K562 (cell line): Measurements from ENCODE around the gene MYL9. TPM values are rescaled to one million over a fixed set of nuclear protein-coding genes. Genes with fewer than 3 reads are reported as not detected.

Experiments used
- ATAC-seq: fragments of 200-7000 bp; cut with Tn5 transposase; 3 replicates; pipeline ENCODE4 v1.9.1; 2020; ENCODE audit warnings: moderate library complexity
- BruUV-seq: library from RNA; stranded (reverse); fragments of 400-500 nt; replicated peaks from 2 replicates; lab custom pipeline; 2021; lab: Mats Ljungman, UMichigan
- CTCF ChIA-PET: fragments of 300-600 bp; formaldehyde crosslinking; extraction: SDS; loops from one replicate; lab custom pipeline; 2021; ENCODE audit warnings: low intra/inter-chr PET ratio; lab: Yijun Ruan, JAX
- POLR2A ChIA-PET: fragments of 300-600, 350-650 bp; sonication (Branson Sonifier 250); formaldehyde crosslinking; extraction: SDS; loops from one replicate; lab custom pipeline; 2021; ENCODE audit warnings: antibody characterized with exemption, inconsistent platforms; lab: Yijun Ruan, JAX
- DNase-seq, 4 experiments: peaks; one replicate each; pipeline versions ENCODE4 v3.0.0 to v3.0.0-alpha.2; 2011 to 2018; ENCODE audit warnings: low spot score in 3 of 4, mixed read lengths in 3 of 4; ENCODE audit errors: extremely low read depth in 1 of 4
- FAIRE-seq: peaks from 2 replicates; lab custom pipeline; 2011; peaks lifted over from hg19 to GRCh38; lab: Jason Lieb, UNC
- H2AFZ ChIP-seq: 2 replicates; pipeline ENCODE4 v1.6.0; 2011; ENCODE audit warnings: low read depth, low read length, control low read depth, inconsistent platforms
- H3K27ac ChIP-seq: fragments of 200-600 bp; 3 replicates; pipeline ENCODE4 v1.8.0; 2011; ENCODE audit warnings: low read depth, mild to moderate bottlenecking, control low read depth, inconsistent platforms, low read length, moderate library complexity, mixed read lengths; ENCODE audit errors: extremely low read depth
- H3K27me3 ChIP-seq, 2 experiments: fragments of 300-600 bp in 1 of 2; 2 replicates in 1 of 2; 3 replicates in 1 of 2; pipeline versions ENCODE4 v1.6.0 to v1.8.0; 2011; ENCODE audit warnings: inconsistent platforms in 2 of 2, low read length in 2 of 2, mild to moderate bottlenecking in 1 of 2, mixed read lengths in 1 of 2, moderate library complexity in 1 of 2; ENCODE audit not compliant: control insufficient read depth in 2 of 2, insufficient read depth in 2 of 2
- H3K36me3 ChIP-seq: fragments of 300-600 bp; 3 replicates; pipeline ENCODE4 v1.8.0; 2011; ENCODE audit warnings: mild to moderate bottlenecking, low read length, inconsistent platforms; ENCODE audit not compliant: control insufficient read depth, insufficient read depth
- H3K4me1 ChIP-seq, 2 experiments: fragments of 200-600 bp in 1 of 2; replicated peaks in 1 of 2; 2 replicates in 1 of 2; 3 replicates in 1 of 2; pipeline versions ENCODE4 v1.5.1 to v1.8.0; 2011; ENCODE audit warnings: inconsistent platforms in 2 of 2, low read length in 2 of 2, mild to moderate bottlenecking in 1 of 2, mixed read lengths in 1 of 2, moderate library complexity in 1 of 2; ENCODE audit not compliant: control insufficient read depth in 2 of 2, insufficient read depth in 2 of 2
- H3K4me2 ChIP-seq: 2 replicates; pipeline ENCODE4 v1.6.1; 2011; ENCODE audit warnings: low read length, control low read depth, inconsistent platforms, mixed read lengths; ENCODE audit not compliant: insufficient read depth
- H3K4me3 ChIP-seq: fragments of 200-600 bp; sonication (generic), shearing (Covaris generic); 2 replicates; pipeline ENCODE4 v1.5.1; 2016; ENCODE audit warnings: control low read depth, inconsistent platforms
- H3K79me2 ChIP-seq: fragments of 200-600 bp; 3 replicates; pipeline ENCODE4 v1.8.0; 2011; ENCODE audit warnings: low read length, inconsistent platforms; ENCODE audit not compliant: control insufficient read depth, insufficient read depth
- H3K9ac ChIP-seq, 2 experiments: 2 replicates each; pipeline versions ENCODE4 v1.6.0 to v1.6.1; 2011; ENCODE audit warnings: low read depth in 2 of 2, low read length in 2 of 2, control low read depth in 1 of 2, inconsistent platforms in 1 of 2, mild to moderate bottlenecking in 1 of 2, mixed read lengths in 1 of 2; ENCODE audit not compliant: insufficient read depth in 1 of 2
- H3K9me1 ChIP-seq: one replicate; pipeline ENCODE4 v1.6.0; 2011; ENCODE audit warnings: inconsistent platforms, mild to moderate bottlenecking, low read length, moderate library complexity; ENCODE audit not compliant: control insufficient read depth, insufficient read depth
- H3K9me3 ChIP-seq: replicated peaks from 2 replicates; pipeline ENCODE4 v1.5.1; 2011; ENCODE audit warnings: low read depth, low read length, inconsistent platforms; ENCODE audit not compliant: control insufficient read depth, insufficient read depth
- H4K20me1 ChIP-seq: replicated peaks from 2 replicates; pipeline ENCODE4 v1.6.1; 2011; ENCODE audit warnings: low read length, inconsistent platforms, mixed read lengths; ENCODE audit not compliant: control insufficient read depth, insufficient read depth
- BACH1 ChIP-seq: fragments of 200-800 bp; sonication (Bioruptor generic); IDR thresholded peaks from 2 replicates; pipeline ENCODE4 v1.6.1; 2016; ENCODE audit warnings: missing genetic modification characterization, missing compliant biosample characterization
- HMG20A ChIP-seq: fragments of 450-650 bp; formaldehyde crosslinking; conservative IDR thresholded peaks from 2 replicates; pipeline ENCODE4 v1.4.0; 2020; ENCODE audit warnings: mild to moderate bottlenecking, mixed read lengths
- JUNB ChIP-seq: fragments of 450-650 bp; formaldehyde crosslinking; conservative IDR thresholded peaks from 2 replicates; pipeline ENCODE4 v1.4.0; 2020; ENCODE audit warnings: mild to moderate bottlenecking
- KAT7 ChIP-seq: sonication (generic); formaldehyde crosslinking; IDR thresholded peaks from 2 replicates; pipeline ENCODE4 v1.8.0; 2022; ENCODE audit warnings: missing genetic modification reagents, mild to moderate bottlenecking, borderline replicate concordance
- MEIS2 ChIP-seq: fragments of 450-650 bp; IDR thresholded peaks from 2 replicates; pipeline ENCODE4 v1.6.1; 2014; ENCODE audit warnings: mild to moderate bottlenecking; ENCODE audit not compliant: partially characterized antibody
- NRF1 ChIP-seq, 2 experiments: fragments of 450-650 bp; IDR thresholded peaks in 1 of 2; conservative IDR thresholded peaks in 1 of 2; 2 replicates each; pipeline ENCODE4 v1.6.1; 2014; ENCODE audit warnings: mild to moderate bottlenecking in 2 of 2
- RBM39 ChIP-seq: fragments of 200-400 bp; formaldehyde crosslinking; optimal IDR thresholded peaks from 2 replicates; pipeline ENCODE3; 2018; ENCODE audit warnings: low read depth, low read length
- SIN3B ChIP-seq: fragments of 450-650 bp; IDR thresholded peaks from 2 replicates; pipeline ENCODE4 v1.6.1; 2017; ENCODE audit warnings: low read depth, mild to moderate bottlenecking, moderate library complexity
- SPI1 ChIP-seq: IDR thresholded peaks from 2 replicates; pipeline ENCODE4 v1.6.1; 2011; ENCODE audit warnings: low read depth, low read length, control low read depth, borderline replicate concordance
- TSC22D4 ChIP-seq: fragments of 450-650 bp; IDR thresholded peaks from 2 replicates; pipeline ENCODE4 v1.6.1; 2016; ENCODE audit warnings: missing genetic modification characterization, missing biosample characterization, control low read depth
- XRCC5 ChIP-seq: fragments of 200-400 bp; formaldehyde crosslinking; IDR thresholded peaks from 2 replicates; pipeline ENCODE4 v1.6.1; 2017; ENCODE audit warnings: low read depth, mild to moderate bottlenecking, low read length
- ZNF124 ChIP-seq: sonication (generic); formaldehyde crosslinking; IDR thresholded peaks from 2 replicates; pipeline ENCODE4 v1.8.1; 2022; ENCODE audit warnings: missing genetic modification reagents
- ZNF79 ChIP-seq: fragments of 250-450 bp; sonication (Bioruptor Pico); IDR thresholded peaks from 2 replicates; pipeline ENCODE4 v1.4.0; 2020; ENCODE audit warnings: low read depth, mild to moderate bottlenecking, moderate library complexity
- WGBS: fragments of 100-300 bp; shearing (Covaris generic); methylation state at CpG from one replicate; pipeline ENCODE4 v1.1.6; 2016; ENCODE audit warnings: low coverage, mixed read lengths; ENCODE audit not compliant: insufficient coverage; ENCODE audit errors: missing lambda C conversion rate; 5-methylcytosine and 5-hydroxymethylcytosine counted together
- in situ Hi-C: fragments of 300-500 bp; cut with MboI; formaldehyde crosslinking; loops from 4 replicates; pipeline ENCODE4 v1.15.0; 2018; ENCODE audit warnings: inconsistent platforms, mixed read lengths
- intact Hi-C: fragments of 100-400 bp; cut with micrococcal nuclease; formaldehyde crosslinking; loops from 2 replicates; pipeline ENCODE4 v1.14.2; 2022
- polyA plus RNA-seq, 8 experiments: library from polyadenylated mRNA; depleted of rRNA in 4 of 8; stranded (reverse) in 5 of 8; unstranded in 3 of 8; fragments of >200 nt; fragmentation: Nextera tagmentation in 2 of 8; fragmentation: Illumina TruSeq in 1 of 8; extraction: Ambion mirVana in 2 of 8; extraction: Trizol in 1 of 8; gene quantifications; 2 replicates each; pipeline versions ENCODE4 v1.2.1 to v1.2.3, GENCODE V29; 2011 to 2014; ENCODE audit warnings: inconsistent platforms in 1 of 8, missing spikeins in 1 of 8
- total RNA-seq, 7 experiments: library from RNA; depleted of rRNA in 6 of 7; stranded (reverse); fragments of >200 nt in 6 of 7; fragmentation: Illumina TruSeq in 2 of 7; extraction: Trizol in 2 of 7; gene quantifications; 2 replicates each; pipeline versions ENCODE4 v1.2.1 to v1.2.3, GENCODE V29; 2011 to 2021; ENCODE audit warnings: low replicate concordance in 1 of 7
- TF ChIP-seq, protein P1 (sequence below): fragments of 250-450 bp; sonication (Bioruptor Pico); IDR thresholded peaks from 2 replicates; pipeline ENCODE4 v1.5.0; 2022; ENCODE audit warnings: mild to moderate bottlenecking

MYL9 gene
- total and polyA plus RNA-seq, 9 of the 15 experiments (the other 6 are each of a cell fraction or from before 2014, with no cell fraction given) = 0.11 to 3.2 (median 0.81) TPM; not detected in 1

DNA sequence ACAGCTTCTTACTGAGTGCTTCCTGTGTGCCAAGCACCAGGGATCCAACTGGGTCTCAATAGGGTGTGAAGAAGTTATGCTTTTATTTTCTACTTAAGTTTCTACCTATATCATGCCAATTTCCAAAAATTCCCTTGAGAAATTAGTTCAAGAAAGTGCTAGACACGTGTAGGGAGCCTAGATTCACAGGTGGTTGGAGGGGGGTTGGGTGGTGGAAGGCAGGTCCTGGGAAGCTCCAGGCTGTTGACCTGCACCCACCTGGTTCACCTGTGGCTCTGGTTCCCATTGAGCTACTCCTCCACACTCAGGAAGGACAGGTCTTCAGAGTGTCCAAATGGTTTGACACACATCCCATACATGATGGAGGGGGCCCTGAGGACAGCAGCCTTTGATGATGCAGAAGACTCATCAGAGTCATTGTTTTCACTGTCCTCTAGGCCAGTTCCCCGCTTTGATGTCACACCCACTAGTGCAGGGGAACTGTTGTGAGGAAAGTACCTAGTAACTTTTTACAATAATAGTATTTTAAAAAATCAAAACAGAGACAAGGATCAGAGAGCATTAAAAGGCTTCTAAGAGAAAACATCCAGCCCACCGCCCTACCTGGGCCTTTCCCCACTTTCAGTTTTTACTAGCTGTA is 39.8 kb upstream of the MYL9 start:
- Histone ChIP-seq H2AFZ (no peak overlapping the region), H3K9me3 (no peaks in the 10 kb centered on the region), H3K4me1 (peaks cover 0 to 13% of the 10 kb centered on the region in 2 experiments; a peak in 2 of 5 replicates), H4K20me1 (no peaks in the 10 kb centered on the region), H3K27me3 (no peaks in the 10 kb centered on the region), H3K4me3 (no peak overlapping the region), H3K36me3 (peaks cover 41% of the 10 kb centered on the region; the same call in 2 of the 3 replicates), H3K9me1 (peaks cover 3% of the 10 kb centered on the region), H3K9ac (no peak overlapping the region), H3K4me2 (no peak overlapping the region), H3K79me2 (no peaks in the 10 kb centered on the region), H3K27ac (no peak overlapping the region)
- POLR2A ChIA-PET = interaction anchor here (0.5 to 1.2 kb wide), 2 partner anchors 12 to 57 kb away, joined by 3 read pairs; no protein-coding TSS in a partner anchor
- in situ Hi-C loops = no loop called here
- intact Hi-C loops = no loop called here
- DNase-seq (no peak), FAIRE-seq (no peak), ATAC-seq (no peak)
- CTCF ChIA-PET = no interaction called here
- no TSS peak for BruUV-seq
- WGBS = 58% methylated on average over 3 of the region's 3 CpGs
- TF ChIP-seq ZNF124 (CRISPR knock-in tag) (no peak), JUNB (no peak), ZNF79 (CRISPR knock-in tag) (no peak), TSC22D4 (no peak), MEIS2 (no peak), XRCC5 (no peak), NRF1 (conservative IDR thresholded peaks at IDR 0.05 in 1 of 2, IDR thresholded peaks at IDR 0.05 in 1 of 2) (no peak), BACH1 (tag) (no peak), HMG20A (CRISPR knock-in tag) (no peak), KAT7 (CRISPR knock-in tag) (no peak), SPI1 (no peak), SIN3B (no peak), RBM39 (no peak)
- TF ChIP-seq, protein P1, sequence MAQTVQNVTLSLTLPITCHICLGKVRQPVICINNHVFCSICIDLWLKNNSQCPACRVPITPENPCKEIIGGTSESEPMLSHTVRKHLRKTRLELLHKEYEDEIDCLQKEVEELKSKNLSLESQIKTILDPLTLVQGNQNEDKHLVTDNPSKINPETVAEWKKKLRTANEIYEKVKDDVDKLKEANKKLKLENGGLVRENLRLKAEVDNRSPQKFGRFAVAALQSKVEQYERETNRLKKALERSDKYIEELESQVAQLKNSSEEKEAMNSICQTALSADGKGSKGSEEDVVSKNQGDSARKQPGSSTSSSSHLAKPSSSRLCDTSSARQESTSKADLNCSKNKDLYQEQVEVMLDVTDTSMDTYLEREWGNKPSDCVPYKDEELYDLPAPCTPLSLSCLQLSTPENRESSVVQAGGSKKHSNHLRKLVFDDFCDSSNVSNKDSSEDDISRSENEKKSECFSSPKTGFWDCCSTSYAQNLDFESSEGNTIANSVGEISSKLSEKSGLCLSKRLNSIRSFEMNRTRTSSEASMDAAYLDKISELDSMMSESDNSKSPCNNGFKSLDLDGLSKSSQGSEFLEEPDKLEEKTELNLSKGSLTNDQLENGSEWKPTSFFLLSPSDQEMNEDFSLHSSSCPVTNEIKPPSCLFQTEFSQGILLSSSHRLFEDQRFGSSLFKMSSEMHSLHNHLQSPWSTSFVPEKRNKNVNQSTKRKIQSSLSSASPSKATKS (CRISPR knock-in tag) = no peak
- TF ChIP-seq, all 486 proteins: peak for 0
